ENCODE results near the gene CCDC188.

GRCh38 chr22:20106849-20107237 lies 44.0 kb downstream of the CCDC188 start:
- TF ChIP-seq CTCF (IDR thresholded peaks at IDR 0.05; ENCODE audit: low read depth, low read length) (no peak), POLR2A (IDR thresholded peaks at IDR 0.05; ENCODE audit: extremely low read depth, insufficient read length) (no peak), MYC (IDR thresholded peaks at IDR 0.05; ENCODE audit: low read depth, low read length) (no peak)
- TF ChIP-seq, protein P1, sequence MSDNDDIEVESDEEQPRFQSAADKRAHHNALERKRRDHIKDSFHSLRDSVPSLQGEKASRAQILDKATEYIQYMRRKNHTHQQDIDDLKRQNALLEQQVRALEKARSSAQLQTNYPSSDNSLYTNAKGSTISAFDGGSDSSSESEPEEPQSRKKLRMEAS (IDR thresholded peaks at IDR 0.05; ENCODE audit: low read depth, low read length) = no peak
